ENCODE measurements around the gene KRT8.
A peak's percentile ranks its signal among the peaks of the same experiment; 100 is the strongest.

KRT8 gene

GRCh38 chr12:52870361-52871290, 34.2 kb downstream of the KRT8 start:
- peak; percentile 60 for TF ChIP-seq CTCF (IDR thresholded peaks at IDR 0.05; ENCODE audit: extremely low read depth, missing control alignments)
- peak; percentile 84 for DNase-seq (ENCODE audit: low spot score)

- DNase-seq (ENCODE audit: low spot score) = no peak
- TF ChIP-seq CTCF (IDR thresholded peaks at IDR 0.05; ENCODE audit: extremely low read depth, missing control alignments) = no peak
Observed at GRCh38 chr12:52867642-52868041, 37.2 kb downstream of the KRT8 start.

- TF ChIP-seq CTCF (IDR thresholded peaks at IDR 0.05; ENCODE audit: extremely low read depth, missing control alignments) = no peak
- no peak for DNase-seq (ENCODE audit: low spot score)
Observed at GRCh38 chr12:52867152-52867551, 37.7 kb downstream of the KRT8 start.

GRCh38 chr12:52865090-52865944, 39.6 kb downstream of the KRT8 start:
- TF ChIP-seq CTCF (IDR thresholded peaks at IDR 0.05; ENCODE audit: extremely low read depth, missing control alignments) = peak; percentile 35
- no peak for DNase-seq (ENCODE audit: low spot score)

- TF ChIP-seq CTCF (IDR thresholded peaks at IDR 0.05; ENCODE audit: extremely low read depth, missing control alignments) = no peak
Observed at GRCh38 chr12:52862023-52862422, 42.9 kb downstream of the KRT8 start.

GRCh38 chr12:52861511-52861910, 43.4 kb downstream of the KRT8 start:
- no peak for DNase-seq (ENCODE audit: low spot score)
- no peak for TF ChIP-seq CTCF (IDR thresholded peaks at IDR 0.05; ENCODE audit: extremely low read depth, missing control alignments)

More at GRCh38 chr12:52862023-52862422, 42.9 kb downstream of the KRT8 start:
- DNase-seq (ENCODE audit: low spot score) = no peak

Measured in GM20000 (cell line).